ENCODE data around the gene NKIRAS1.
"Not testable (repeated sequence)": the region's sequence is repeated elsewhere in the genome, so short reads cannot be mapped to it uniquely, and the experiment has no call there.

Gene NKIRAS1

DNA sequence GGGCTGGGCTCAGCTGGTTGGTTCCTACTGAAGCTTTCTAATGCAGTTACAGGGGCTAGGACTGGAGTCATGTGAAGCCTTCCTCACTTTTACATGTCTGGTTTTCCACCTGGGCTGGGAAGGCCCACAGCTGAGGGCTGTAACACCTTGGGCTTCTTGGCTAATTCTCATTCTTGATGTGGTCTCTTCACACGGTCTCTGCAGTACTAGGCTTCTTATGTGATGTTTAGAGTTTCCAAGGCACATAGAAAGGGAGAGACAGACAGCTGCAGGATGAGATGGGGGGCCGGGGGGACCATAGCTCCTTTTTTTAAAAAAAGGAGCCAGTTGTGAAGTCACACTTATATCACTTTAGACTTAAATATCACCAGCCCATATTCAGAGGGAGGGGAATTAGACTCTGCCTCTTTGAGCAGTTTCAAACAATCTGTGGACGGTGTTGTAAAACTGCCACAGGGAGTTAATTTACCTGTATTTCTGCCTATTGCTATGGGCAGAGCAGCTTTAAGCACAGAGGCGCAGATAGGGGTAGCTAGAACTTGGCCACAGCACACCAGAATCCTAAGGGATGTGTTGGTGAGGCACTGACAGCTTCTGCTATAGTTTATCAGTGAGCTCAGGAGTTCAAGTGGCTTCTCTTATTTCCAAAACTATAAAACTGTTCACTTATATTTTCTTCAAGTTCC, 46.7 kb downstream of the NKIRAS1 start:
- DNase-seq (ENCODE audit: low spot score): no peak

DNA sequence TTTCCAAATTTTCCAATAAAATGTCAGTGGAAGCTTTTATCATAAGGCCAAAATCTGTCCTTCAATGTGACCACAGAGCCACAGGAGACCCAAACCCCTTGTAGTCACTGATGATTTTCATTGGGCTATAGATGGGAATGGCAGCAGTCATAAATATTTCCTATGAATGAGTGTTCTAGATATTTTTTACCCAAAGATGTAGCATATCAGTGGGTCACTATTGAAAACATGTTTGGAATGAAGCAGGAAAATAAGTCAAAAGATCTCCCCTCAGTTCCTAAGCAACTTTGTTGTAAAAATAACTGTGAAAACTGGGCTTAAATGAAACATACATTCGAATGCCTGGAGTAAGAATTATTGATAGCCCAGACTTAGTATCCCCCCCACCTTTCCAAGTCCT, 49.0 kb downstream of the NKIRAS1 start:
- no peak for DNase-seq (ENCODE audit: low spot score)

DNA sequence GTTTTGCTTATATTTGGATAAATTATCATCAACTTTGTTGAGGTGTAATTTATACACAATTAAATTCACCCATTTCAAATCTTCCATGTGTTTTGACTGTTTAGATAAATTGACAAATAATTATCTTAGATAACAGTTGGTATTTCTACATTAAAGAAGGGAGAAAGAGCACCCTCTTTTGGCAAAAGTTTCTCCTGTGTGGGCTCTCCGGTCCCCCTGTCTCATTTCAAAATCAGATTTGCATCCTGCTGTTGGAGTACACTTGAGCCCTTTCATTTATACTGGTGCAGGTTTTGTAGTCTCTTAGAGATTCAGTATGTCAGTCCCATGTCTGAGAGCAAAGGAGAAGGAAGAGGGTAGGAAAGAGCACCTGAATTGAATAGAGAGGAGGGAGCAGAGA, 49.4 kb downstream of the NKIRAS1 start:
- DNase-seq (ENCODE audit: low spot score): no peak

DNA sequence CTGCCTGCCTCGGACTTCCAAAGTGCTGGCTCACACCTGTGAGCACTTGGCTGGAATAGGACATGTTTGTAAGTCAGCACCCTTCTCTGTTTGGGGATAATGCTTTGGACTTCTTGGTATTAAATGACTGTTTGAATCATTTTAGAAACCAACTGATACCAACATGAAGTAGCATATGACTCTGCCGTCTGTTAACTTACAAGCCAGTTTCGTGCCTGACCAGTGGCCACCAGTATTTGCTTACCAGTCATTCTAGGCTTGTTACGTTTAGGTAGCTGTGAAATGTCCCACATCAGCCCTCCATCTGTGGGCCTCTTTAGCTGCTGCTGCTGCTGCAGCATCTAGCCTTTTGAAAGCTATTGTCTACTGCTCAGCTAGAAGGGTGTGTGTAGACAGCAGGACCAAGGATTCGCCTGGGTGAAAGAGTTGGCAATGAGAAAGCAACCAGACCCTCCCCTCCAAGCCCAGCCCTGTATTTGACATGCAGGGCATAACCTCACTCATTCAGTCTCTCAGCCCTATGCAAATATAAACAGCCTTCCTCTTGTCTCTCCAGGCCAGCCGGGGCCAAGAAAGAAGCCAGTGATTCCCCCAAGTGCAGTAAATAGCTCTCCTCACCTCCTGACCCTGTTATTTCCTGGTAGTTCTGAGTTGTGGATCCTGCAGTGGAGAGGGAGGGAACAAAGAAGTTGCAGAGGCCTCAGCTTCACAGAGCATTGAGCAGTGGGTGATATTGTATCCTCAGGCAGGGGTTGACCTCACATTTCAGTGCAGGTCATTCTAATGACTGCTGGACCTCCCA, 51.0 kb downstream of the NKIRAS1 start:
- DNase-seq (ENCODE audit: low spot score): no peak

DNA sequence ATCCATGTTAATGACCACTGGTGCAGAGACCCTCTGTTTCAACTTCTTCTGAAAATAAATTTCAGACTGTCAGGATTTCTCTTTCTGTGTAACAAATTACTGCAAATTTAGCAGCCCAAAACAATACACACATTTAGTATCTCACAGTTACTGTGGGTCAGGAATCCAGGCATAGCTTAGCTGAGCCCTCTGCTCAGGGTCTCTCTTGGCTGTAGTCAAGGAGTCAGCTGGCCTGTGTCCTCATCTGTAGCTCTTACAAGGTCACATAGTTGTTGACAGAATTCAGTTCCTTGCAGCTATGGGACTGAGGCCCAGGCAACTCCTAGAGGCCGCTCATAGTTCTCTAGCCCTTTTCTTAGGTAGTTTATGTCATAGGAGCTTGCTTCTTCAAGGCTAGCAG, 51.9 kb downstream of the NKIRAS1 start:
- DNase-seq (ENCODE audit: low spot score): no peak

DNA sequence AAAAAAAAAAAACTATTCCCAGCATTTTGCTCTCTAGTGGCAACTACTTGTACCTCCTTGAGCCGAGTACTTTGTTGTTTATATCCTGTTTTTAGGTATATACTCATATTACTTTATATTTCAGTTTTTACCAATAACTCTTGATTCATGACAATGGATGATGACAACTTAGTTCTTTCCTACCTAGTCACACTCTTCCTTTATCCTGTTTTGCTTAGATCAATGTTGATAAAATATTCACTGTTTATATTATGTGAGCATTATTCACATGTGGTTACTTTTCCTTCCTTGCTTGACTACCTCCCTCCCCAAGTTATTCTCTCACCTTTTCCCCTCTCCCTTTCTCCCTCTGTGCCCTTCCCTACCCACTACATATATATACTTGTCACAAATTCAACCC, 53.7 kb downstream of the NKIRAS1 start:
- DNase-seq (ENCODE audit: low spot score): no peak

DNA sequence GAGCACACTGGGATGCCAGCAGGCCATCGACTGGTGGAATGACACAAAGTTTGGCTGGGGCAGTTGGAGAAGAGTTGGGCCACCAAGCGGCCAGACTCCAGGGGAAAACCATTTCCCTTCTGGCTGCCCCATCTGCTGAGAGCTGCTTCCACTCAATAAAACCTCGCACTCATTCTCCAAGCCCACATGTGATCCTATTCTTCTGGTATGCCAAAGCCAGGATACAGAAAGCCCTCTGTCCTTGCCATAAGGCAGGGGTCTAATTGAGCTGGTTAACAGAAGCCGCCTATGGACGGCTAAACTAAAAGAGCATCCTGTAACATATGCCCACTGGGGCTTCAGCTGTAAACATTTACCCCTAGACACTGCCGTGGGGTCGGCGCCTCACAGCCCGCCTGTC, 55.1 kb downstream of the NKIRAS1 start:
- no peak for DNase-seq (ENCODE audit: low spot score)

DNA sequence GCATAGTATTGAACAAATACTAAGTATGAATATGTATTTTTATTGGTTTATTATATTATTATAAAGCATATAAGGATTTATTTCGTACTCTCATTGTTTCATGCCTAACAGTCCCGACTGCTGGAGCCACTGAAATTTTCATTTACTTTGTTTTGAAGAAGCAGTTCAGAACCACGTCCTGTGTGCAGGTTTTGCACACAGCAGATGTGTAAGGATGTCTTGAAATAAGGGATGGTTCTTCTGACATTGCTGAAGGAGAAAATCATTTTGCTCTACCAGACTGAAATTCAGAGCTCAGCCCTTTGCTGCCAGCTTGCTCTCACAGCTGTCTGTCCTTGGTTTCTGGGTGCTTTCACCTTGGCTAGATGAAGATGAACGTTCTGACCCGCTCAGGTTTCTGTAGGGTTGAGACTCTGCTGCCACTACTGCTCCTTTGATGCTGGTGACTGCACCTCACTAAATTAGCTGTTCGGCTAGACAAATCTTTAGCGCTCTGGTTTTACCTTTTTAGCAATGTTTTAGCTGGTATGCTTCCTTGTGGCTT, 56.9 kb downstream of the NKIRAS1 start:
- DNase-seq (ENCODE audit: low spot score): no peak

DNA sequence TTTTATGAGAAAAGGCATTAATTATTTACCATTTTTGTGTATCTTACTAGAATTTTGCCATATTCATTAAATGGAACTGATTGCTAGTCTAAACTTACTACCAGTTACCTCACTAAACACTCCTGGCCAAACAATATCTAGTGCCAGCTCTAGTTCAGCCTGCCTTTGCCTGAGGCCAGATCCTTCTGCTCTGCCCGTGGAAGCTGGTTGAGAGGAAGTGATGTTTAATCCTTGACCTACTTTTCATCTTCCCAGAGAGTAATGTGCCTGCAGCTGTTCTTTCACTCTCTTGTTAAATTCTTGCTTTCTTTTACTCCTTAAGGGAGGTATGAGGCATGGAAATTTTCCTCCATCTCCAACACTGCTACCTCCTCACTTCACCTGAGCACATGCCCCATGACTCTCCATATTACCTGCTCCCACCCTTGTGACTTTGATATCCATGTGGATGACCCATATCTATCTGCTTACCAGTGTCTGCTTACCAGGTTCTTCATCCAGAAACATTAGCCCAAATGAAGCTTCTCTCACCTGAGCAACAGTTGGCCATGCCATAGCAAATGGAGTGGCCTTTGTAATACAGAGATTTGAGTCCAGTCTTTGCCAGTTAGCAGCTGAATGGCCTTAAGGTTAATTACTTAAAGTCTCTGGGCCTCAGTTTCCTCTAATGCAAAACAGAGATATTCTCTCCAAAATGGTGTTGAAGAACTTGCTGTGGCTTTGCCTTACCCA, 57.6 kb downstream of the NKIRAS1 start:
- no peak for DNase-seq (ENCODE audit: low spot score)

DNA sequence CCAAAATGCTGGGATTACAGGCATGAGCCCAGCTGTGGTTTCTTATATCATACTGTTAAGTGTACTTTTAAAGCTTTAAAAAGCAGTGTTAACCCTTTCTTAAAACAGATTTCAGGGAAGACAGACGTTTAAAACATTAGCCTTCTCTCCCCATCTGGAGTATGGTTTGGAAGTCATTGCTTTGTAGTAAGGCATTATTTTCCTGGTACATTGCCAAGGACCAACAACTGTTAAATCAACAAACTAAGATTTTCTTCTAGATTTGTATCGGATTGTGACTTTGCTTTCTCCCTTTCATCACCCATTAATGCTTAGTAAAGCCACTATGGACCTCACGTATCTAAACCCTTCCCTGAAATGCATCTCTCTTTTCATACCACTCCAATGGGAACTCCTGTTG, 60.5 kb downstream of the NKIRAS1 start:
- DNase-seq (ENCODE audit: low spot score): no peak

DNA sequence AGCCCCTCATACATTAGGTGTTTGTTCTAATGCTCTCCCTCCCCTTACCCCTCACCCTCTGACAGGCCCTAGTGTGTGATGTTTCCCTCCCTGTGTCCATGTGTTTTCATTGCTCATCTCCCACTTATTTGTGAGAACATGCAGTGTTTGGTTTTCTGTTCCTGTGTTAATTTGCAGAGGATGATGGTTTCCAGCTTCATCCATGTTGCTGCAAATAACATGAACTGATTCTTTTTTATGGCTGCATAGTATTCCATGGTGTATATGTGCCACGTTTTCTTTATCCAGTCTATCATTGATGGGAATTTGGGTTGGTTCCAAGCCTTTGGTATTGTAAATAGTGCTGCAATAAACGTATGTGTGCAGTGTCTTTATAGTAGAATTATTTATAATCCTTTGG, 67.3 kb downstream of the NKIRAS1 start:
- DNase-seq (ENCODE audit: low spot score): not testable (repeated sequence)

DNA sequence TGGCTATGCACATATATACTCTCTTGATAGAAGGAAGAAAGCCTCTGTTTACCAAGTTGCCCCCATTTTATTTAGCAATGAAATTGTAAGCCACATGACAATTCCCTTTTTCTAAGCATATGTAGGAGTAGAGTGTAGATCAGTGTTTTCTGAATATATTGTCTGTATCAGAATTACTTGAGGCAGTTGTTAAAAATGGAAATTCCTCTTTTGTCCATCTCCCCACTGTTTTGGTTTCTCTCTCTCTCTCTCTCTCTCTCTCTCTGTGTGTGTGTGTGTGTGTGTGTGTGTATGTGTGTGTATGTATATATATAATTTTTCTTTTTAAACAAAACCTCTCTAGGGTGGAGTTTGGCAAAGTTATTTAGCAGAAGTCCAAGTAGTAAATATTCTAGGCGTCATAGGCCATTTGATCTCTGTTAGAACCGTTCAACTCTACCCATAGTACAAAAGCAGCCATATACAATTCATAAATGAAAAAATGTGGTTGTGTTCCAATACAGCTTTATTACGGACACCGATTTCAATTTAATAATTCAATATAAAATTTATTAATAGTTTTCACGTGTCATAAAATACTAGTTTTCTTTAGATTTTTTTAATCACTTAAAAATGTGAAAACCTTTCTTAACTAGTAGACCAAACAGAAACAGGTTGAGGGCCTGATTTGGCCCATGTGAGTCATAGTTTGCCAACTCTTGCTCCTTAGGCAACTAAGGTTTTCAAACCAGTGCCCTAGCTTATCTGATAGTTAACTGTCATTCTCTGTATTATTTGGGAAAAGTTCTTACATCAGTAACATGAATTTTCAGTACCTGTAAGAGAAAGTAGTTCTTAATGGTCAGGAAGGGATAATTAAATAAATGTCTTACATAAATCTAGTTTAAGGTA, 71.2 kb downstream of the NKIRAS1 start:
- DNase-seq (ENCODE audit: low spot score): no peak

DNA sequence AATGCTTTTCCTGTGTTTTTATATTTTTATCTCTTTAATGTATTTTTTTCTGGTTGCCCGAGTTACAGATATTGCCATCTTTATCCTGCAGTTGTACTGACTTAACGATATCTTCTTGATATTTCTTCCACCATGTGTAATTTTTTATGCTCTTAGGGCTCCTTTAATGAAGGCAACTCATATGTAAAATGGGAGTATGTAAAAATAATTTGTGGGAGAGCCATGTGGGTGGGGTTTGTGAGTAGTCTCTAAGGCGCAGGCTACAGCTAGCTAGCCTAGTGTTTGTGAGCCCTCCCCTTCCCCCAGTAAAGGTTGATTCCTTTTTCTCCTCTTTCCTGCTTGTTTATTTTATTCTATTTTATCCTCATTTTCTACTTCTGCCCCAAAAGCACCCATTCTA, 72.9 kb downstream of the NKIRAS1 start:
- DNase-seq (ENCODE audit: low spot score): no peak

All from kidney capillary endothelial cell (primary cell).